GM23248 (cell line): ENCODE data around the gene CCDC24.

Source experiments
- EZH2 ChIP-seq: fragments of 200-600 bp; sonication (generic); IDR thresholded peaks from 2 replicates; pipeline ENCODE4 v1.6.1; 2018; ENCODE audit warnings: antibody characterized with exemption, mild to moderate bottlenecking; ENCODE audit not compliant: insufficient read depth, poor library complexity, severe bottlenecking
- EZH2phosphoT487 ChIP-seq: fragments of 200-600 bp; sonication (generic); IDR thresholded peaks from 2 replicates; pipeline ENCODE4 v1.6.1; 2018; ENCODE audit warnings: antibody characterized with exemption, moderate library complexity, mild to moderate bottlenecking, low read depth; ENCODE audit not compliant: insufficient read depth

DNA sequence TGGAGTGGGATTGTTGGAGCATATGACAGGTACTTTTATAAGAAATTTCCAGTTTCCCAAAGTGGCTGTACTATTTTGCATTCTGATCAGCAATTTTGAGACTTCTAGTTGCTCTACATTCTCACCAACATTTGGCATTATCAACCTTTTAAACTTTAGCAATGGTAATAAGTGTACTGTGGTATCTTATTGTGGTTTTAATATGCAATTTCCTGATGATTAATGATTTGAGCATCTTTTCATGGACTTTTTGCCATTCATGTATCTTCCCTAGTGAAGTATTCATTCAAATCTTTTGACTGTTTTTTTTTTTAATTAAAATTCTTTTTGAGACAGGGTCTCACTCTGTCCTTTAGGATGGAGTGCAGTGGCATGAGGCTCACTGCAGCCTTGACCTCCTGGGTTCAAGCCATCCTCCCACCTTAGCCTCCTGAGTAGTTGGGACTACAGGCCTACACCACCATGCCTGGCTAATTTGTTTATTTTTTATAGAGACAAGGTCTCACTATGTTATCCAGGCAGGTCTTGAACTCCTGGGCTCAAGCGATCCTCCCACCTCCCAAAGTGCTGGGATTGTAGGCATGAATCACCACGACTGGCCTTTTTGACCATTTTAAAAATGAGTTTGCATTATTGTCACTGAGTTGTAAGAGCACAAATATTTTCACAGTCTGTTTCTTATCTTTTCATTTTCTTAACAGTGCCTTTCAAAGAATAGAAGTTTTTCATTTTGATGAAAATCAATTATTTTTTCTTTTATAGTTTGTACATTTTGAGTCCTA is 47.7 kb downstream of the CCDC24 start:
- TF ChIP-seq EZH2 = no peak
- TF ChIP-seq EZH2phosphoT487 = no peak
